ENCODE data around the gene PRKAB1. TPM values are rescaled to one million over a fixed set of nuclear protein-coding genes. Genes with fewer than 3 reads are reported as not detected.
A peak's percentile ranks its signal among the peaks of the same experiment; 100 is the strongest.

Gene PRKAB1
- total RNA-seq, 2 experiments from 2014 or later: 18.6 to 24.2 TPM

DNA sequence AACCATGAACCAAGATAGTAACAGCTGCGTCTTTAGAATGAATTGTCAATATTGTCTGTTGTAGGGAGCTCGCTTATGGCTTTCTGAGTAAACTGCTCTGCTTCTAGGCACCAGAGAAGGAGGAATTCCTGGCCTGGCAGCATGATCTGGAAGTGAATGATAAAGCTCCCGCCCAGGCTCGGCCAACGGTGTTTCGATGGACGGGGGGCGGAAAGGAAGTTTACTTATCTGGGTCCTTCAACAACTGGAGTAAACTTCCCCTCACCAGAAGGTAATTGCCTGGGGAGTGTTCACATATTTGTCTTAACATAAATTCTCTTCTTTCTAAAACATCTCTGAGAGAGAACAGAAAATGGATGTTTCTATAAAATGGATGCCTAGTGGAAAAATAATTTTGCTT, 4.3 kb downstream of the PRKAB1 start:
- Histone ChIP-seq H3K9me3 (ENCODE audit: control insufficient read depth in 1 of 2, insufficient read depth in 1 of 2, low read length in 2 of 2) (no peaks in the 10 kb centered on the region), H3K36me3 (ENCODE audit: insufficient read depth, low read length) (peaks cover 62% of the 10 kb centered on the region), H3K27ac (ENCODE audit: low read depth in 1 of 2, low read length in 2 of 2) (no peak overlapping the region), H3K27me3 (ENCODE audit: control insufficient read depth in 1 of 2, insufficient read depth in 2 of 2, low read length in 2 of 2) (no peaks in the 10 kb centered on the region), H3K4me1 (ENCODE audit: insufficient read depth, low read length) (peaks cover 28% of the 10 kb centered on the region), H3K4me3 (ENCODE audit: low read length) (no peak overlapping the region)
- ChIA-PET POLR2A (no interaction called here), CTCF (no interaction called here)
- H3K27me3 Mint-ChIP-seq: no peaks in the 10 kb centered on the region
- H3K4me3 Mint-ChIP-seq: no peak overlapping the region
- H3K27ac Mint-ChIP-seq: peak overlapping the region; percentile 72
- intact Hi-C loops (cut with DNase I, micrococcal nuclease): no loop called here
- H3K9me3 Mint-ChIP-seq: no peaks in the 10 kb centered on the region
- H3K36me3 Mint-ChIP-seq (ENCODE audit: low read depth): peaks cover 79% of the 10 kb centered on the region
- H3K4me1 Mint-ChIP-seq (ENCODE audit: low read depth): peaks cover 52% of the 10 kb centered on the region
- no peak for ATAC-seq (ENCODE audit: poor library complexity)
- no peak for TF ChIP-seq CTCF (IDR thresholded peaks at IDR 0.05)
- no peak for DNase-seq

DNA sequence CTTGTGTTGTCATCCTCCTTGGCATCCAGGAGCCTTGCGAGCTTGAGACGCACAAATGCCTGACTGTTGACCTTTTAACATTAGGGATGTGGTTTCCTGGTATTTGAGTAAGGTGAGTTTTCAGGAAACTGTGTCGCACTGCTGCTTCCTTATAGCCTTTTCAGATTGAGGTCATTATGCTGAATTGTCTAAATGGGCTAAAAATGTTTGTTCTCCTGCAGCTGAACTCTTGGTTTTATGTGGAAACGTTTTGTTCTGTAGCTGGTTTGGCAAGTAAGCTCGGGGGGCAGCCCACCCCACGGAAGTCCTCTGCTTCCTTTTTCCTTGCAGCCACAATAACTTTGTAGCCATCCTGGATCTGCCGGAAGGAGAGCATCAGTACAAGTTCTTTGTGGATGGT, 5.7 kb downstream of the PRKAB1 start:
- intact Hi-C loops (cut with DNase I, micrococcal nuclease): no loop called here
- no peaks in the 10 kb centered on the region for H3K9me3 Mint-ChIP-seq
- peaks cover 74% of the 10 kb centered on the region for H3K36me3 ChIP-seq (ENCODE audit: insufficient read depth, low read length)
- H3K36me3 Mint-ChIP-seq (ENCODE audit: low read depth): peaks cover 87% of the 10 kb centered on the region
- ATAC-seq (ENCODE audit: poor library complexity) (no peak), DNase-seq (peak in 2 of 14 experiments; percentile 12 to 37)
- H3K4me1 ChIP-seq (ENCODE audit: insufficient read depth, low read length): peaks cover 27% of the 10 kb centered on the region
- H3K27ac ChIP-seq (ENCODE audit: low read depth in 1 of 2, low read length in 2 of 2): no peak overlapping the region
- H3K27me3 ChIP-seq (ENCODE audit: control insufficient read depth in 1 of 2, insufficient read depth in 2 of 2, low read length in 2 of 2): no peaks in the 10 kb centered on the region
- H3K27ac Mint-ChIP-seq: peak overlapping the region; percentile 72
- POLR2A ChIA-PET: no interaction called here
- peaks cover 43% of the 10 kb centered on the region for H3K4me1 Mint-ChIP-seq (ENCODE audit: low read depth)
- H3K9me3 ChIP-seq (ENCODE audit: control insufficient read depth in 1 of 2, insufficient read depth in 1 of 2, low read length in 2 of 2): no peaks in the 10 kb centered on the region
- H3K4me3 Mint-ChIP-seq: no peak overlapping the region
- CTCF ChIA-PET: no interaction called here
- no peak for TF ChIP-seq CTCF (IDR thresholded peaks at IDR 0.05)
- no peak overlapping the region for H3K4me3 ChIP-seq (ENCODE audit: low read length)
- H3K27me3 Mint-ChIP-seq: no peaks in the 10 kb centered on the region

GRCh38 chr12:119674560-119674959, 6.6 kb downstream of the PRKAB1 start:
- POLR2A ChIA-PET: interaction anchor here (0.6 kb wide), 1 partner anchor 15 kb away, joined by 3 read pairs; no protein-coding TSS in a partner anchor
- intact Hi-C loops (cut with DNase I, micrococcal nuclease): no loop called here
- H3K27me3 Mint-ChIP-seq: no peaks in the 10 kb centered on the region
- TF ChIP-seq CTCF (IDR thresholded peaks at IDR 0.05): no peak
- Histone ChIP-seq H3K36me3 (ENCODE audit: insufficient read depth, low read length) (peaks cover 83% of the 10 kb centered on the region), H3K27me3 (ENCODE audit: control insufficient read depth in 1 of 2, insufficient read depth in 2 of 2, low read length in 2 of 2) (no peaks in the 10 kb centered on the region), H3K27ac (ENCODE audit: low read depth in 1 of 2, low read length in 2 of 2) (no peak overlapping the region), H3K4me3 (ENCODE audit: low read length) (no peak overlapping the region), H3K9me3 (ENCODE audit: control insufficient read depth in 1 of 2, insufficient read depth in 1 of 2, low read length in 2 of 2) (no peaks in the 10 kb centered on the region), H3K4me1 (ENCODE audit: insufficient read depth, low read length) (peaks cover 20% of the 10 kb centered on the region)
- H3K4me3 Mint-ChIP-seq: no peak overlapping the region
- CTCF ChIA-PET: no interaction called here
- H3K4me1 Mint-ChIP-seq (ENCODE audit: low read depth): peaks cover 40% of the 10 kb centered on the region
- no peaks in the 10 kb centered on the region for H3K9me3 Mint-ChIP-seq
- DNase-seq (no peak), ATAC-seq (ENCODE audit: poor library complexity) (no peak)
- H3K27ac Mint-ChIP-seq: no peak overlapping the region
- peaks cover 96% of the 10 kb centered on the region for H3K36me3 Mint-ChIP-seq (ENCODE audit: low read depth)

Measured in CD4-positive, alpha-beta T cell (primary cell).